NCI-H82 treated with DMSO at 0.1 percent for 48 hours (cell line): ENCODE results near the gene IGFN1.
"Not testable (repeated sequence)": the region's sequence is repeated elsewhere in the genome, so short reads cannot be mapped to it uniquely, and the experiment has no call there.

ENCODE experiments used
- DNase-seq: peaks from one replicate; lab custom pipeline; 2025; ENCODE audit not compliant: unreplicated experiment; lab: John Stamatoyannopoulos, UW

The IGFN1 gene

DNA sequence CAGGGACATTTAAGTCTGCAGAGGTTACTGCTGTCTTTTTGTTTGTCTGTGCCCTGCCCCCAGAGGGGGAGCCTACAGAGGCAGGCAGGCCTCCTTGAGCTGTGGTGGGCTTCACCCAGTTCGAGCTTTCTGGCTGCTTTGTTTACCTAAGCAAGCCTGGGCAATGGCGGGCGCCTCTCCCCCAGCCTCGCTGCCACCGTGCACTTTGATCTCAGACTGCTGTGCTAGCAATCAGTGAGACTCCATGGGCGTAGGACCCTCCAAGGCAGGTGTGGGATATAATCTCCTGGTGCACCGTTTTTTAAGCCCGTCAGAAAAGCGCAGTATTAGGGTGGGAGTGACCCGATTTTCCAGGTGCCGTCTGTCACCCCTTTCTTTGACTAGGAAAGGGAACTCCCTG lies 49.0 kb downstream of the IGFN1 start:
- DNase-seq, result not testable (repeated sequence)

- no peak for DNase-seq
These were observed 49.5 kb downstream of the IGFN1 start for GRCh38 chr1:201240171-201240570.

DNA sequence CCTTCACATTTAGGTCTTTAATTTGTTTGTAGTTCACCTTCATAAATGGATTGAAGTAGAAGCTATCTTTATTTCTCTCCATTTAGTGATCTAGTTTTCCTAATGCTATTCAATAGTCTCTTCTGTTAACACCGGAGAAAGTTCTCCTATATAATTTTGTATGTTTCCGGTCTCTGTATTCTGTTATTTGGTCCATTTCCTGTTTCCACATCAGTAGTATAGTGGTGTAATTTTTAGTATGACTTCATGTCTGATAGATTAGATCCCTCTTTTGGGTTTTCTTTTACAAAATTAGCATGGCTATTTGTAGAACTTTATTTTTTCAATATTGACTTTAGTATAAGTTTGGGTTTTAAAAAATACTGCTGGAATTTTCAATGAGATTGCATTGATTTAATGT lies 51.1 kb downstream of the IGFN1 start:
- no peak for DNase-seq

DNA sequence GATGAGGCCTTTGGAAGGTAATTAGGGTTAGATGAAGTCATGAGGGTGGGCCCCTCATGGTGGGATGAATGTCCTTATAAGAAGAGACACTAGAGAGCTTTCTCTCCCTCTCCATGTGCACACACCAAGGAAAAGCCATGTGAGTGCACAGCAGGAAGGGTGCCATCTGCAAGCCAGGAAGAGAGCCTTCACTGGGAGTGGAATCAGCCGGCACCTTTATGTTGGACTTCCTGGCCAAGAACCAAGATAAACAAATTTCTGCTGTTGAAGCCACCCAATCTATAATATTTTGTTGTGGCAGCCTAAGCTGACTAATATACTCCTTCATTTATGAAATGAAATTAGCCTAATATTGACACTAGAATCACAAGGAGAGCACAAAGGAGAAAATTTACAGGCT lies 54.5 kb downstream of the IGFN1 start:
- DNase-seq, result no peak

DNA sequence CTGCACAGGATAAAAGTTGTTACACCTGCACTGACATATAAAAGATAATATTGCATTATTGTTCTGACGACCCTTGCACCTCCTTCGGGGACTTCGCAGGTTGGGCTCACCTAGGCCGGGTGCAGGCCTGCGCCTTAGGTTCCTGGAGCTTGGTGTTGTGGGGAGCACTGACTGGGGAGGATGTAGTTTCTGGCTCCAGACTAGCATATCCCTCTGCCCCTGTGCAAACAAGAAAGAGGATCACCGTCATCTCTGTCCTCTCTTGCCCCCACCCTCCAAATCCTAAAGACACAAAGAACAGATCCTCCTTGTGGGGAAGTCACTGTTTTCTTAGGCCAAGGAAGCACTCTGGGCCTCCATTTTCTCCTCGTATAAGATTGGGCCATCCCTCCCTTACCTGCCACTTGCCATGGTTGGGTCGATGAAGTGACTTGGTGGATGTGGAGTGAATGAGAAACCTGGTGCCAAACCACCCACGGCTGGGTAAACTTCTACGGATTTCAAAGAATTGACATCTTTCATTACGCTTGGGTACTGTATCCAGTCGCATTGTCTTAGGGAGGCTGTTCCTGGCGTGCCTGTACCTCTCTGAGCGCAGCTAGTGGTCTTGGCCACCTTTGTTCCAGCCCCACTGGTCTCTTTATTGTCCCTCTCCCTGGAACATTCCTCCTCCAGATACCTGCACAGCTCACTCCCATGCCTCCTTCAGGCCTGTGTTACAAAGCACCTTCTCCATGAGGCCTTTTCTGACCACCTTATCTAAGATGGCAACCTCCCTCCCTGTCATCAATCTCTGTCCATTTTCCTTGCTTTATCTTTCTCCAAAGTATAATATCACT lies 58.3 kb downstream of the IGFN1 start:
- DNase-seq, result no peak

DNA sequence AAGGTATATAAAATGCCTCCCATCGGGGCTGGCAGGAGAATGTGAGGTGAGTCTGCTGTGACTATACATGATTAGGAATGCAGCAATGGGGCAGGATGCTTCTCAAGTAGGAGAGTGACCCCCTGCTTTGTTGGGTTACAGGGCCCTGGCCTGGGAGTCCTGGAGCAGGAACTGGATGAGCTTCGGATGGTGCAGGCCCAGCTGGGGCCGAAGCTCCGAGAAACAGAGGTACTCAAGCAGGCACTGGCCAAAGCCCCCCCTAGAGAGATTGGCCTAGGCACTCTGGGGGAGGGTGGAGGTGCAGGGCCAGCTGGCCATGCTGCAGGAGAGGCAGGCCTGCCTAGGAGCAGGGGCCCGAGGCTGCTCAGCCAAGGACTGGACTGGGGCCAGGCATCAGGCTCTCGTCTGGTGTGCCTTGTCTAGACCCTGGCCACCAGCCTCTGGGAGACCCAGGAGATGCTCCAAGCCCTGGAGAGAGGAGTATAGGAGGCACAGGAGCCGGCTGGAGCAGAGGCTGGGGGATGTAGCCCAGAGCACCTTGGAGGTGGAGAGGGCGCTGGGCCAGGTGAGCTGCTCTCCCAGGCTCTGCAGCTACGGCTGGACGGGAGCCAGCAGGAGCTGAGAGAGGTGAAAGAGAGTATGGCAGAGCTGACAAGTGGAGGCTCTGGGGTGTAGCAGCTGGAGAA lies 59.8 kb downstream of the IGFN1 start:
- no peak for DNase-seq

GRCh38 chr1:201251411-201251810 lies 60.8 kb downstream of the IGFN1 start:
- no peak for DNase-seq

GRCh38 chr1:201251851-201252430 lies 61.3 kb downstream of the IGFN1 start:
- no peak for DNase-seq

DNA sequence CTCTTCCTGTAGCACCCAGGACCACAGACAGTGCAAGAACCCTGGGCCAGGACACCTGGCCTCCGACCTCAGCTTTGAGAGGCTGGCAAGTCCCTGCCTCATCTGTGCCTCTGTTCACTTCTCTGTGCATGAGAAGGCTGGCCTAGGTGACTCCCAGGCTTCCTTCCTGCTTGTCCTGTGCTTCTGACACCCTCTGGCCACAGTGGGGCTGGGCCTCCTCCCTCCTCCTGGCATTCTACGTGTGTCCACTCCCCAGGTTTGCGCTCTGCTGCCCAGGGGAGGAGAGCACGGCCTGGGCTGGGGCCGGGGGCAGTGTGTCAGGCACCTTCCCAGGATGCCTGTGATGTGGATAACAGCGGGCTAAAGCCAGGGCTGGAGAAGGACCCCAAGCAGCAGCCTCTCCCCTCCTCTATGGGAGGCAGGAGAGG lies 62.3 kb downstream of the IGFN1 start:
- no peak for DNase-seq

DNA sequence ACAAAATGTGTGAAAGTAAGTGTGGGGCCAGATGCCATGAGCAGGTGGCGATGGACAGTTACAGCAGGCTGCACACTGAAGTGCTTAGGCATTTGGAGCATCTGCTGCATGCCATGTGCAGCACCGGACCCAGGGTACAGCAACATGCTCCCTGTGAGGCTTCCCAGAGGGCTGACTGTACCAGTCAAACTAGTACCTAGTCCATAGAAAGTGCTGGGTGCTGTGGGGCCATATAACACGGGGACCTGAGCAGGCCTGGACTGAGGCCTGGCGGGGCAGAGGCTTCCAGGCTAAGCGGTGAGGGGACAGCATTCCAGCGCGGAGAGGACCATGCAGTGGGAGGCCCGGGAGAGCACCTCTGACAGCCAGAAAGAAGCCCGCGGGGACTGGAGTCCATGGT lies 62.8 kb downstream of the IGFN1 start:
- peak; percentile 43 for DNase-seq

DNA sequence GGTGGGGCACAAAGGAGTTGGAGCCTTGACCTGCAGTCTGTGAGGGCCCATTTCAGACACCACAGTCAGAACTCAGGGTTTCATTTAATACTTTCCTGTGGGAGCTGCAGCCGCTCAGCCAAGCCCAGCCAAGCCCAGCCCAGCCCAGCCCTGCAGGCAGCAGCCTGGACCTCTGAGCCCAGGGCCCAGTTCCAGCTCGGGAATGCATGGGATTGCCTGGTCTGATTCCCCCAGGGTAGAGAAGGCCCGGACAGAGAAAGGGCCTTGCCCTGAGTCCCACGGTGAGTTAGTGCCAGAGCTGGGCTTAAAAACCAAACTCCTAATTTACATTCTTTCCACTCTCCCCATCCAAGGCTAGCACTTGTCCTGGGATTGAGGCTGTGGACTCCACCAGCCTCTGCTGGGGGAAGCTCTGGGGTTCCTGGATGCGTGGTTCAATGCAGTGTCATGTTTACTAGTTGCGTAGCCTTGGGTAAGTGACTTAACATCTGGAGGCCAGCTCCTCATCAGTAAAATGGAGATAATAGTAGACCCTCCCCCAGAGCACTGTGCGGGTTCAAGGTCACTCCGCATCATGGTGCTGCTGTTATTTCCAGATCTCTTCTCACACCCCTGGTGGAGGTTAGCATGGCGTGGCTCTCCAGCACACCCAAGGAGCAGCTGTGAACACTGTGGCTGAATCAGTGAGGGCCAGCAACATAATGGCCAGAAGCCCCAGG lies 63.4 kb downstream of the IGFN1 start:
- DNase-seq, result no peak

DNA sequence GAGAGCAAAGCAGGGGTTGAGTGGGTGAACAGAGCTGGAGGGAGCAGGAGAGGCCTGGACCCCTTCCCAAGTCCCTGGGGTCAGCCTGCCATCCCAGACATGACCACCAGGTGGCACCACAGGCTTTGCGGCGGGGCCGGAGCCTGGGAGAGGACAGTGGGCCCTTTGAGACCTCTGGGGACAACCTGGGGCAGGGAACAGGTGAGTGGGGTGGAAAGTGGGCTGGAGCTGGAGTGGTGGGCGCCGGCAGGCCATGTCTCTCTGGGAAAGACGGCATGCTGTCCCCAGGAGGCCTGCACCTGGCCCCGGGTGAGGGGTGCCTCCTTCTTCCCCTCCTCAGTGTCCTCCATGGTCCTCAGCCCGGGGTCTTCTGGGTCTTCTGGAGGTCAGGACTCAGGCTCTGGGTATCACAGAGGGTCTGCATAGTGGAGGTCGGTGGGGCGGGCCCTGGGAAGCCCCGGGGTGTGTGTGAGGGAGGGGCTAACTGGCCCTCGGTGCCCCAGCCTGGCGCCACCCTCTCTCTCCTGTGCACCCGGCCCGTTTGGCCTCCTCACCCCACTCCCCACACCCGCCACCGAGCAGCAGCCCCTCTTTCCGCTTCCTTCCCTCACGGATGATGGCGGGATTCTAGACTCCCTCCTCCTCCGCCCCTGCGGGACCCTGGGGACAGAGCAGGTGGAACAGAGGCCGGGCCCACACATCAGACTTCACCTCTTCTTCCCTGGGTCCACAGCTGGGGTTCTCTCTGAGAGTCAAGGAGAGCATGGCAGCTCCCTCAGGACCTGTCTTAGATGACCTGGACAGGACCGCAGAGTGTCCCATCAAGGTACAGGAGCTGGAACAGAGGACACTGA lies 64.2 kb downstream of the IGFN1 start:
- peak; percentile 24 for DNase-seq

DNA sequence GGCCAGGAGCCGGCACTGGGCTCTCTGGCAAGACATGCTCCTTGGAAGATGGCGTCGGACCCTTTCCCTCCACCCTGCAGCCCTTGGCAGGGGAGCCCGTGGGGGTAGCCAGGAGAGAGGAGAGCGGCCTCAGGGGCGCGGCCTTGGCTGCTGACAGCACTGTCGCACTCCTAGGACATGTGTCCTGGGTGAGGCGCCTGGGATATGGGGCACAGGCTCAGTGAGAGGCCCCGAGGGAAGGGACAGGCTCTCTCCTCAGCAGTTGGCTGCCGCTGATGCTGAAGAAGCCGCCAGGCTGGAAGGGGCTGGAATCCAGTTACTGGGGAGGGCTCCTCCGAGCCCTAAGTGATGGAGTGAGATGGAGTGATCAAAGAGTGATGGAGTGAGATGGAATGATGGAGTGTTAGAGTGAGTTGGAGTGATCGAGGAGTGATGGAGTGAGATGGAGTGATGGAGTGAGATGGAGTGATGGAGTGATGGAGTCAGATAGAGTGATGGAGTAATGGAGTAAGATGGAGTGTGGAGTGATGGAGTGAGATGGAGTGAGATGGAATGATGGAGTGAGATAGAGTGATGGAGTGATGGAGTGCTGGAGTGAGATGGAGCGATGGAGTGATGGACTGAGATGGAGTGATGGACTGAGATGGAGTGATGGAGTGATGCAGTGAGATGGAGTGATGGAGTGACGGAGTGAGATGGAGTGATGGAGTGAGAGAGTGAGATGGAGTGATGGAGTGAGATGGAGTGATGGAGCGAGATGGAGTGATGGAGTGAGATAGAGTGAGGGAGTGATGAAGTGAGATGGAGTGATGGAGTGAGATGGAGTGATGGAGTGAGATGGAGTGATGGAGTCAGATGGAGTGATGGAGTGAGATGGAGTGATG lies 65.1 kb downstream of the IGFN1 start:
- DNase-seq, result no peak

- not testable (repeated sequence) for DNase-seq
These were observed 67.5 kb downstream of the IGFN1 start for GRCh38 chr1:201258132-201258531.

DNA sequence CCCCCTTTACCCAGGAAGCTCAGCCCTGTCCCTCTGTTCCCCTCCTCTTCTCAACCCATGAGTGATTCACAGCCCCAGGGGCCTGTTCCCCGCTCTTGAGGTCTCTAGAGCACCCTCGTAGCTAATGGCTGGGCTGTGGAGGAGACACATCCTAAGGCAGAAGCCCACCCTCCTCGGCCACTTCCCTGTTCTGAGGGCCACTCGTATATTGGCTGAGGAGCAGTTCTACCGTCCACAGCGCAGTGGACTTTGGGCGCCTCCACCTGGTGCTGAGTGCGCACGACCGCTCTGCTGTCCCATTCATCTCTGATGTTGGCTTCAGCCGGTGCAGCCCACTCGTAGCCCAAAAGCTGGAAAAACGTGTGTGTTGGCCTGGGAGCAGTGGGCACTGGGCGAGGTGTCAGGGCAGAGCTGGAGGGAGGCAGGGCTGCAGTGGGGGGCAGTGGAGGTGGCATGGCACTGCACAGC lies 68.2 kb downstream of the IGFN1 start:
- no peak for DNase-seq

DNA sequence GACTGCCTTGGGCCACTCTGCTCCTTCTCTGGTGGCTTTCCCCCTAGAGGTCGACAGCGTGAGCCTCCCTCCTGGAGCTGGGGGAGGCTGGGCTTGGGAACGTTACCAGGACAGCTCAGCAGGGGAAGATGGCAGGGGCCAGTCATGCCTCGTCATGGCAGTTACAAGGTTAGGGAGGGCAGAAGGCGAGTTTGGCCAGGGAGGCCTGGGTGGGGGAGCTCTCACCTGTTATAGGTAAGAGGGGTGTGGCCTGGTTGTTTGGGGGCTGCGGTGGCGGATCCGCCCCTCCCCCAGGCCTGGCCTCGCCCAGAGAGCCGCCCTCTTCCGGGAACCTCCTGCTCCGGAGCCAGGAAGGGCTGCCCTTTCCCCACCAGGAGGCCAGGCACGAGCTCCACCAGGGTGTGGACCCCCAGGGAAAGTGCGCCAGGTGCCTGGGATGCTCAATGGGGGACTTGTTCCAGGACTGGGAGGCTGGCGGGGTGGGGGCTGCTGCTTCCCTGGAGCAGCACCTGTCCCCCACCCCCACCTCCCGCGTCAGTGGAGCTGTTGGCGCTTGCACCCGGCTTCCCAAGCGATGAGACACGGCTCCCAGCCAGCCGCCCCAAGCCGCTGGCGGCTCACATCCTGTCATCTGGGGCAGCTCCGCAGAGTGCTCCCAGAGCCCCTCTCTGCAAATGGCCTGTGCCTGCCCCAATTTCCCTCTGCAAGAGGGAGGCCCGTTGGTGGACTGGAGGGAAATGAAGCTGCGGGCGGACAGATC lies 69.0 kb downstream of the IGFN1 start:
- no peak for DNase-seq

DNA sequence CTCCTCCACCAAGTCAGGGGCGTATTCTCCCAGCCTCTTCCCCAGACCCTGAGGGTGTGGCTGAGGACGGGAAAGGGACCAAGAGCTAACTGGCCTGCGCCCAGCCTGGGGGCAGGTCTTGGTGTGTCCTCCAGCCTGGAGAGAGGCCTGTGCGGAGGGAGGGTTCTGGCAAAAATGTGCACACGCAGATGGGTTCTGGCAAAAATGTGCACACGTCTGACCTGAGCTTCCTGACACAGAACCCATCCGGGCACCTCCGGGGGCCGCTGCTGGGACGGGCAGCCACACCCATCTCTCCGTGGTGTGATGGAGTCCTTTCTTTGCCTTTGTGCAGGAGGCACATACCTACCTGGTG lies 69.6 kb downstream of the IGFN1 start:
- DNase-seq, result no peak

DNA sequence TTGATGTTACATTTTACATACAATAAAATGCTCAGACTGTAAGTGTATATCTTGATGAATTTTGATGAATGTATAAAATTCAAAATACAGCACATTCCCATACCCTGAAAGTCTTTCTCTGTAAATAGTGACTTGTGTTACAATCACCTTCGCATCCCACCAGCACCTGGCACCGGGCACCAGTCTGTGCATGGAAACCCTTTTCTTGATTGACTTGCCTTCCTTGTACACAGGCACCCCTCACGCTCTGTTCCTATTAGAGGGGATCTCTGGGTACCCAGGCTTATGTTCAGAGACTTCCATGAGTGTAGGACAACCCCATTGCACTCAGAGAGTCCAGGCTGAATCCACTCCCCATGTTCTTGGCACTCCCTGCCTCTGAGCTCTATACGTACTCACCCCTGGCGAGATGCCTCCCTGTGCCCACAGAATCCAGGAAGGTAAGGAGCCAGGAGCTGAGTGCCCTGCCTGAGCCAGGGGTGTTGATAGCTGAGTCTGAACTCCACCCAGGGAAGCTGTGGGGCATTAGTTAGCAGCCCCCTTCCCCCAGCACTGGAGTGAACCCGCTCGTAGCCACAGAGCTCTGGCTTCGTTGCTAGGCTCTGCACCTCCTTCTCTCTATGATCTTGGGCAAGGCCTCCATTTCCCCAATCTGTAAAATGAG lies 70.2 kb downstream of the IGFN1 start:
- no peak for DNase-seq
